ENCODE measurements around the gene CACNA1B. TPM values are rescaled to one million over a fixed set of nuclear protein-coding genes. Genes with fewer than 3 reads are reported as not detected.

The CACNA1B gene
- total RNA-seq, 1 experiment from 2014 or later, result 1.7 TPM

DNA sequence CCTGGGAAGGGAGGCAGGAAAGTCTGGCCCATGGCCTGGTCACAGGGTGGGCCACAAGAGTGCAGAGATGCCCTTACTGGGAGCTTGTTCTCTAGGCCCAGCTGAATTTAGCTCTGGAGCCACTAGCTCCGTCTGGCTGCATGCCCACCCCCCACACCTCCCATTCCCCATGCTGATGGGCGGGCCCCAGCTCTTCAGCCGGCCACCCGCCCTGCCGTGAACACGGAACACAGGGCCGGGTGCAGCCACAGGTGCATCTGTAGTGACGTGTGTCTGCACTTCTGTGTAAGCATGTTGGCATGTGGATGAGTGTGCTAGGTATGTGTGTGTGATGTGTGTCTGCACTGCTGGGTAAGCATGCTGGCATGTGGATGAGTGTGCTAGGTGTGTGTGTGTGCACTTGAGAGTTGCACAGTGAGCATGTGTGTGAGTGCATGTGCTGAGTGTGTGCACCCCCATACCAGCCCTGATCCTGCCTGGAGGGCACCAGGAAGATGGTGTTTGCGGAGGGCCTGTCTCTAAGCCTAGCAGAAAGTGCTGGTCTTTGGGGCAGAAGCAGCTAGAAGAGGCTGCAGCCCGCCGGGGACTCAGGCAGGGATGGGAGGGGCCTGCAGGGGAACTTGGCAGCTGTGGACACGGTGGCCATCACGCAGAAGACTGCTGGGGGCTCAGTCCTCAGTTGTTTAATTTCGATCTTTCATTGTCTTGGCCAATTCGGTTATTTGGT is 136.4 kb downstream of the CACNA1B start:
- Histone ChIP-seq H3K4me3 (replicated peaks in 1 of 2; ENCODE audit: low read depth in 1 of 2, low read length in 2 of 2) (no peak overlapping the region), H2AFZ (ENCODE audit: low read depth, low read length, poor library complexity, severe bottlenecking) (no peak overlapping the region), H3K4me2 (ENCODE audit: low read length) (no peak overlapping the region), H4K20me1 (ENCODE audit: insufficient read depth) (no peaks in the 10 kb centered on the region), H3K9ac (ENCODE audit: low read length) (no peak overlapping the region), H3K4me1 (ENCODE audit: control insufficient read depth in 1 of 2, insufficient read depth in 2 of 2, low read length in 2 of 2) (no peaks in the 10 kb centered on the region), H3K36me3 (ENCODE audit: control insufficient read depth in 1 of 2, insufficient read depth in 2 of 2, low read length in 2 of 2) (no peaks in the 10 kb centered on the region), H3K9me2 (ENCODE audit: insufficient read depth) (no peaks in the 10 kb centered on the region), H3K27ac (ENCODE audit: low read depth, low read length) (no peak overlapping the region), H3K9me3 (ENCODE audit: control insufficient read depth in 1 of 2, insufficient read depth in 1 of 2, low read depth in 1 of 2, low read length in 2 of 2) (no peaks in the 10 kb centered on the region), H3K27me3 (ENCODE audit: insufficient read depth, low read length) (no peaks in the 10 kb centered on the region; the same call in 1 of the 2 replicates), H3K79me2 (ENCODE audit: insufficient read depth, low read length) (no peaks in the 10 kb centered on the region)
- CTCF ChIA-PET, result no interaction called here
- TF ChIP-seq CBX3 (IDR thresholded peaks at IDR 0.05; ENCODE audit: low read depth), result no peak
- TF ChIP-seq EZH2phosphoT487 (IDR thresholded peaks at IDR 0.05; ENCODE audit: borderline replicate concordance), result no peak
- no peak for TF ChIP-seq YY1 (IDR thresholded peaks at IDR 0.05; ENCODE audit: extremely low read depth, insufficient replicate concordance, low read depth, low read length)
- TF ChIP-seq, protein P1, sequence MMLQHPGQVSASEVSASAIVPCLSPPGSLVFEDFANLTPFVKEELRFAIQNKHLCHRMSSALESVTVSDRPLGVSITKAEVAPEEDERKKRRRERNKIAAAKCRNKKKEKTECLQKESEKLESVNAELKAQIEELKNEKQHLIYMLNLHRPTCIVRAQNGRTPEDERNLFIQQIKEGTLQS (IDR thresholded peaks at IDR 0.05), result no peak
- no peak for TF ChIP-seq ZFX (IDR thresholded peaks at IDR 0.05)
- DNase-seq (ENCODE audit: low read depth, low spot score) (no peak), ATAC-seq (no peak)
- BruUV-seq (replicated peaks), result no TSS peak
- intact Hi-C loops (cut with micrococcal nuclease), result no loop called here
- POLR2A ChIA-PET, result no interaction called here
- RAD21 ChIA-PET (ENCODE audit: low non-redundant PET in 1 of 2, low total read pairs in 2 of 2, uncharacterized antibody in 2 of 2, unreplicated experiment in 2 of 2), result no interaction called here

DNA sequence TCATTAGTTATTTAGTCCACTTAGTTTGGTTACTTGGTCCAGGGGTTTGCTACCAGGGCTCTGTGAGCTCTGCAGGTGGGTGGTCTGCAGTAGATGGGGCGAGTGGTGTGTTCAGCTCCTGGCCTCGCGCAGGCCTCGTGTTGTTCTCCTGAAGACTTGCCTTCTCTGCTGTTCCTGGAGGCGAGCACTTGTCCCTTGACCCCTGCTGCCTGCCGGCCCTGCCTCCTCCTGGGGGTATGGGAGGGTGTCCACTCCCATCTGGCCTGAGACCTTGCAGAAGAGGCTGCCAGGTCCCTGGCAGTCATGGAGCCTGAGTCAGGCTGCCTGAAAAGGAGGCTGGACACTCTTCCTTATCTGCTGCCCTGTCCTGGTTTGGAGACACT is 137.0 kb downstream of the CACNA1B start:
- DNase-seq (ENCODE audit: low read depth, low spot score) (no peak), ATAC-seq (no peak)
- ChIA-PET CTCF (no interaction called here), RAD21 (ENCODE audit: low non-redundant PET in 1 of 2, low total read pairs in 2 of 2, uncharacterized antibody in 2 of 2, unreplicated experiment in 2 of 2) (no interaction called here), POLR2A (no interaction called here)
- H3K36me3 ChIP-seq (ENCODE audit: control insufficient read depth in 1 of 2, insufficient read depth in 2 of 2, low read length in 2 of 2), result no peaks in the 10 kb centered on the region
- H3K27ac ChIP-seq (ENCODE audit: low read depth, low read length), result no peak overlapping the region
- H2AFZ ChIP-seq (ENCODE audit: low read depth, low read length, poor library complexity, severe bottlenecking), result no peak overlapping the region
- no peaks in the 10 kb centered on the region for H3K4me1 ChIP-seq (ENCODE audit: control insufficient read depth in 1 of 2, insufficient read depth in 2 of 2, low read length in 2 of 2)
- no peaks in the 10 kb centered on the region for H3K9me3 ChIP-seq (ENCODE audit: control insufficient read depth in 1 of 2, insufficient read depth in 1 of 2, low read depth in 1 of 2, low read length in 2 of 2)
- BruUV-seq (replicated peaks), result no TSS peak
- no peak overlapping the region for H3K4me3 ChIP-seq (replicated peaks in 1 of 2; ENCODE audit: low read depth in 1 of 2, low read length in 2 of 2)
- no peaks in the 10 kb centered on the region for H4K20me1 ChIP-seq (ENCODE audit: insufficient read depth)
- H3K4me2 ChIP-seq (ENCODE audit: low read length), result no peak overlapping the region
- no peak overlapping the region for H3K9ac ChIP-seq (ENCODE audit: low read length)
- H3K9me2 ChIP-seq (ENCODE audit: insufficient read depth), result no peaks in the 10 kb centered on the region
- TF ChIP-seq, protein P2, sequence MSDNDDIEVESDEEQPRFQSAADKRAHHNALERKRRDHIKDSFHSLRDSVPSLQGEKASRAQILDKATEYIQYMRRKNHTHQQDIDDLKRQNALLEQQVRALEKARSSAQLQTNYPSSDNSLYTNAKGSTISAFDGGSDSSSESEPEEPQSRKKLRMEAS (IDR thresholded peaks at IDR 0.05), result no peak
- no peak for TF ChIP-seq EZH2 (IDR thresholded peaks at IDR 0.05)
- TF ChIP-seq, protein P3, sequence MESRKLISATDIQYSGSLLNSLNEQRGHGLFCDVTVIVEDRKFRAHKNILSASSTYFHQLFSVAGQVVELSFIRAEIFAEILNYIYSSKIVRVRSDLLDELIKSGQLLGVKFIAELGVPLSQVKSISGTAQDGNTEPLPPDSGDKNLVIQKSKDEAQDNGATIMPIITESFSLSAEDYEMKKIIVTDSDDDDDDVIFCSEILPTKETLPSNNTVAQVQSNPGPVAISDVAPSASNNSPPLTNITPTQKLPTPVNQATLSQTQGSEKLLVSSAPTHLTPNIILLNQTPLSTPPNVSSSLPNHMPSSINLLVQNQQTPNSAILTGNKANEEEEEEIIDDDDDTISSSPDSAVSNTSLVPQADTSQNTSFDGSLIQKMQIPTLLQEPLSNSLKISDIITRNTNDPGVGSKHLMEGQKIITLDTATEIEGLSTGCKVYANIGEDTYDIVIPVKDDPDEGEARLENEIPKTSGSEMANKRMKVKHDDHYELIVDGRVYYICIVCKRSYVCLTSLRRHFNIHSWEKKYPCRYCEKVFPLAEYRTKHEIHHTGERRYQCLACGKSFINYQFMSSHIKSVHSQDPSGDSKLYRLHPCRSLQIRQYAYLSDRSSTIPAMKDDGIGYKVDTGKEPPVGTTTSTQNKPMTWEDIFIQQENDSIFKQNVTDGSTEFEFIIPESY (IDR thresholded peaks at IDR 0.05; ENCODE audit: extremely low read depth, insufficient replicate concordance, low read length), result no peak
- TF ChIP-seq CEBPB (IDR thresholded peaks at IDR 0.05; ENCODE audit: low read depth), result no peak
- TF ChIP-seq ZNF274 (IDR thresholded peaks at IDR 0.05; ENCODE audit: low read depth, low read length), result no peak
- no peak for TF ChIP-seq SRF (IDR thresholded peaks at IDR 0.05; ENCODE audit: low read depth)
- TF ChIP-seq ELF1 (IDR thresholded peaks at IDR 0.05; ENCODE audit: borderline replicate concordance, low read depth), result no peak
- TF ChIP-seq EZH2phosphoT487 (IDR thresholded peaks at IDR 0.05; ENCODE audit: borderline replicate concordance), result no peak
- TF ChIP-seq RAD21 (IDR thresholded peaks at IDR 0.05; ENCODE audit: low read depth), result no peak
- TF ChIP-seq JUND (IDR thresholded peaks at IDR 0.05), result no peak
- TF ChIP-seq CBX3 (IDR thresholded peaks at IDR 0.05; ENCODE audit: low read depth), result no peak
- no peak for TF ChIP-seq SIN3A (IDR thresholded peaks at IDR 0.05; ENCODE audit: low read depth)
- no peaks in the 10 kb centered on the region for H3K79me2 ChIP-seq (ENCODE audit: insufficient read depth, low read length)
- intact Hi-C loops (cut with micrococcal nuclease), result no loop called here
- no peaks in the 10 kb centered on the region; the same call in 1 of the 2 replicates for H3K27me3 ChIP-seq (ENCODE audit: insufficient read depth, low read length)
